HepG2 (cell line): ENCODE measurements around the gene PEX13. TPM values are rescaled to one million over a fixed set of nuclear protein-coding genes. Genes with fewer than 3 reads are reported as not detected.

Experiments used
- ATAC-seq: fragments of 200-7000 bp; cut with Tn5 transposase; 3 replicates; pipeline ENCODE4 v1.9.1; 2020; ENCODE audit warnings: mild to moderate bottlenecking, moderate library complexity
- BruUV-seq: library from RNA; stranded (reverse); fragments of 400-500 nt; replicated peaks from 2 replicates; lab custom pipeline; 2021; lab: Mats Ljungman, UMichigan
- CTCF ChIA-PET: fragments of 300-600 bp; formaldehyde crosslinking; extraction: SDS; loops from one replicate; lab custom pipeline; 2021; ENCODE audit warnings: low total read pairs, inconsistent platforms, low intra/inter-chr PET ratio; lab: Yijun Ruan, JAX
- POLR2A ChIA-PET: fragments of 350-600 bp; sonication (Branson Sonifier 250); formaldehyde crosslinking; loops from one replicate; lab custom pipeline; 2020; ENCODE audit warnings: antibody characterized with exemption, inconsistent platforms; lab: Yijun Ruan, JAX
- DNase-seq: peaks from one replicate; pipeline ENCODE4 v3.0.0-alpha.2; 2015; ENCODE audit warnings: low spot score
- FAIRE-seq: peaks from 3 replicates; lab custom pipeline; 2011; peaks lifted over from hg19 to GRCh38; lab: Jason Lieb, UNC
- H2AFZ ChIP-seq: one replicate; pipeline ENCODE4 v1.6.1; 2011; ENCODE audit warnings: low read length, inconsistent platforms
- H3K27ac ChIP-seq: fragments of 300-600 bp; 3 replicates; pipeline ENCODE4 v1.8.0; 2011; ENCODE audit warnings: mixed run types, mild to moderate bottlenecking, mixed read lengths, low read length, inconsistent platforms; ENCODE audit not compliant: insufficient read depth; ENCODE audit errors: extremely low read length
- H3K27me3 ChIP-seq, 2 experiments: fragments of 200-600 bp in 1 of 2; 2 replicates in 1 of 2; 3 replicates in 1 of 2; pipeline versions ENCODE4 v1.6.0 to v1.8.0; 2011; ENCODE audit warnings: low read length in 2 of 2, mild to moderate bottlenecking in 2 of 2, moderate library complexity in 2 of 2, inconsistent platforms in 1 of 2; ENCODE audit not compliant: insufficient read depth in 2 of 2, control insufficient read depth in 1 of 2
- H3K36me3 ChIP-seq, 2 experiments: fragments of 200-600 bp in 1 of 2; replicated peaks in 1 of 2; 2 replicates in 1 of 2; 3 replicates in 1 of 2; pipeline versions ENCODE4 v1.5.1 to v1.8.0; 2011; ENCODE audit warnings: low read length in 2 of 2, inconsistent platforms in 1 of 2; ENCODE audit not compliant: insufficient read depth in 2 of 2, control insufficient read depth in 1 of 2
- H3K4me1 ChIP-seq: 2 replicates; pipeline ENCODE4 v1.5.1; 2012; ENCODE audit warnings: low read length, inconsistent platforms; ENCODE audit not compliant: insufficient read depth
- H3K4me2 ChIP-seq: 2 replicates; pipeline ENCODE4 v1.6.0; 2011; ENCODE audit warnings: low read depth, low read length, inconsistent platforms
- H3K4me3 ChIP-seq, 3 experiments: fragments of 200-600 bp in 1 of 3; sonication (generic), shearing (Covaris generic) in 1 of 3; replicated peaks in 1 of 3; 2 replicates each; pipeline ENCODE4 v1.5.1; 2011 to 2016; ENCODE audit warnings: low read length in 3 of 3, inconsistent platforms in 2 of 3, low read depth in 2 of 3, mild to moderate bottlenecking in 2 of 3, control low read depth in 1 of 3, mixed read lengths in 1 of 3; ENCODE audit not compliant: insufficient read depth in 1 of 3
- H3K79me2 ChIP-seq: one replicate; pipeline ENCODE4 v1.6.1; 2011; ENCODE audit warnings: low read length, inconsistent platforms; ENCODE audit not compliant: insufficient read depth
- H3K9ac ChIP-seq: 2 replicates; pipeline ENCODE4 v1.6.0; 2011; ENCODE audit warnings: mild to moderate bottlenecking, low read depth, low read length, inconsistent platforms; ENCODE audit not compliant: insufficient read depth
- H3K9me3 ChIP-seq: 2 replicates; pipeline ENCODE4 v1.5.1; 2012; ENCODE audit warnings: mild to moderate bottlenecking, low read length
- H4K20me1 ChIP-seq: 2 replicates; pipeline ENCODE4 v1.6.0; 2011; ENCODE audit warnings: inconsistent platforms, mild to moderate bottlenecking, low read length, moderate library complexity; ENCODE audit not compliant: insufficient read depth
- MAFF ChIP-seq: IDR thresholded peaks from 2 replicates; pipeline ENCODE4 v1.6.1; 2011; ENCODE audit warnings: low read depth, low read length, improper control_type of control experiment
- MAFK ChIP-seq, 2 experiments: IDR thresholded peaks in 1 of 2; conservative IDR thresholded peaks in 1 of 2; 2 replicates each; pipeline ENCODE4 v1.6.1; 2011; ENCODE audit warnings: improper control_type of control experiment in 2 of 2, low read length in 2 of 2
- MEF2D ChIP-seq: sonication (generic); formaldehyde crosslinking; IDR thresholded peaks from 2 replicates; pipeline ENCODE4 v1.5.1; 2020; ENCODE audit warnings: mild to moderate bottlenecking, missing genetic modification reagents
- PRDM4 ChIP-seq: sonication (generic); formaldehyde crosslinking; IDR thresholded peaks from 2 replicates; pipeline ENCODE4 v1.9.0; 2021; ENCODE audit warnings: missing genetic modification reagents, borderline replicate concordance
- ZNF3 ChIP-seq: IDR thresholded peaks from 2 replicates; pipeline ENCODE4 v1.7.0; 2017; ENCODE audit warnings: inconsistent platforms
- ZNF350 ChIP-seq: sonication (generic); formaldehyde crosslinking; IDR thresholded peaks from 2 replicates; pipeline ENCODE4 v1.4.0; 2020; ENCODE audit warnings: mild to moderate bottlenecking, low read depth, missing genetic modification reagents, borderline replicate concordance
- in situ Hi-C: cut with HindIII; loops from 2 replicates; pipeline ENCODE4 v1.10.0; 2017; ENCODE audit warnings: low pct_unique_long_range_greater_than_20kb; ENCODE audit not compliant: extremely low pct_ligation_motif_present
- intact Hi-C: fragments of 100-400 bp; cut with micrococcal nuclease; formaldehyde crosslinking; loops from one replicate; pipeline ENCODE4 v1.10.0; 2022; ENCODE audit not compliant: unreplicated experiment
- polyA plus RNA-seq, 8 experiments: library from polyadenylated mRNA; depleted of rRNA in 3 of 8; stranded (reverse) in 7 of 8; unstranded in 1 of 8; fragments of >200 nt; fragmentation: Illumina TruSeq in 4 of 8; extraction: Trizol in 4 of 8; gene quantifications; 2 replicates each; pipeline versions ENCODE4 v1.2.1 to v1.2.3, GENCODE V29; 2011 to 2016; ENCODE audit warnings: low read depth in 4 of 8, missing spikeins in 1 of 8, mixed read lengths in 1 of 8; ENCODE audit not compliant: insufficient read depth in 1 of 8
- total RNA-seq, 5 experiments: library from RNA; depleted of rRNA; stranded (reverse); fragments of >200 nt; fragmentation: Illumina TruSeq; extraction: Trizol; gene quantifications; 2 replicates each; pipeline ENCODE4 v1.2.3, GENCODE V29; 2016; ENCODE audit warnings: low read depth in 1 of 5

The PEX13 gene
- total and polyA plus RNA-seq, 2 of the 13 experiments (the other 11 are each of a cell fraction or from before 2014, with no cell fraction given) = 47.9 to 75.9 TPM

DNA sequence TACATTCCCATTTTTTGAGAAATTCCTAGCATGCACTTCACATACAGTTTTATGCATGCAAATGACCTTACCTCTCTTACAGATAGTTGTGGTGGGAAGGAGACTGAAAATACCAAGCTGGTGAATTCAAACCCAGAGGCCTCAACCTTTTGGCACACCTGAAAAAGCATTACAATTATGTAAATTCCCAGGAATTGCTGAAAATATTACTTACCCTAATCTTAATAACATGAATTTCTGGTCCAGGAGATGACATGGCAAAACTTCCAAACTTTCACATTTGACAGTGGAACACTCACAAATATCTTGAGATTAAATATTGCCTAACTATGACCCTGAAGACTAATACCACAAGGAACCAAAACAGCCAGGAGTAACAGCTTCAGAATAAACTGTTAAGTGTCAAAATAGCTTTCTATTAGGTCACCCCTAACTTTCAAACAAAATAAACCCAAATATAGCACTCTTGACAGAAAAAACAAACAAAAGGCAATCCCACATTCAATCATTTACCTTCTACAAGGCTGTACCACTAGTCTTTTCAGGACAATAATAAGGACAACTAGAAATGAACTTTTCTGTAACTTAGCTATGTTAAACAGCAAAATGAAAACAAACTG lies 10.9 kb upstream of the PEX13 start:
- POLR2A ChIA-PET = interaction anchor here (3.8 kb wide), 1 partner anchor 10 kb away, joined by 20 read pairs; the partner anchor contains the start of genes PEX13 and PUS10
- BruUV-seq = no TSS peak
- Histone ChIP-seq H3K27ac (no peak overlapping the region), H3K36me3 (peaks cover 2 to 37% of the 10 kb centered on the region in 2 experiments; a peak in 3 of 5 replicates), H3K4me2 (no peak overlapping the region), H3K27me3 (no peaks in the 10 kb centered on the region), H3K79me2 (peaks cover 11% of the 10 kb centered on the region), H2AFZ (no peak overlapping the region), H3K9me3 (no peaks in the 10 kb centered on the region), H3K4me3 (no peak overlapping the region), H3K4me1 (0 out of 2 replicates have a peak, but pooled peaks cover 9% of the 10 kb centered on the region), H3K9ac (no peak overlapping the region), H4K20me1 (no peaks in the 10 kb centered on the region)
- CTCF ChIA-PET = no interaction called here
- intact Hi-C loops (no loop called here), in situ Hi-C loops (no loop called here)
- ATAC-seq = peak; percentile 44
- no peak for FAIRE-seq
- TF ChIP-seq ZNF350 (CRISPR knock-in tag) (no peak), MEF2D (CRISPR knock-in tag) (0 out of 2 replicates have a peak, but pooled peaks have one; percentile 20), ZNF3 (CRISPR knock-in tag) (no peak)
- DNase-seq = no peak

- BruUV-seq = no TSS peak
- Histone ChIP-seq H3K9ac (no peak overlapping the region), H3K27me3 (no peaks in the 10 kb centered on the region), H3K79me2 (peaks cover 36% of the 10 kb centered on the region), H2AFZ (no peak overlapping the region), H3K4me1 (peaks cover 25% of the 10 kb centered on the region), H3K4me2 (no peak overlapping the region), H3K9me3 (no peaks in the 10 kb centered on the region), H3K4me3 (no peak overlapping the region), H4K20me1 (0 out of 2 replicates have a peak, but pooled peaks cover 3% of the 10 kb centered on the region), H3K36me3 (peaks cover 2 to 43% of the 10 kb centered on the region in 2 experiments; a peak in 3 of 5 replicates), H3K27ac (no peak overlapping the region)
- ChIA-PET CTCF (no interaction called here), POLR2A (no interaction called here)
- FAIRE-seq = no peak
- no peak for ATAC-seq
- in situ Hi-C loops (no loop called here), intact Hi-C loops (no loop called here)
- DNase-seq = no peak
- peak; percentile 81 to 92 for TF ChIP-seq MAFK (conservative IDR thresholded peaks at IDR 0.05 in 1 of 2, IDR thresholded peaks at IDR 0.05 in 1 of 2; ENCODE audit: low read length in 2 of 2)
- no peak for TF ChIP-seq PRDM4 (CRISPR knock-in tag)
- TF ChIP-seq MAFF = peak; percentile 85
Observed at GRCh38 chr2:61009355-61009754, 8.2 kb upstream of the PEX13 start.
